MM.1S (cell line): ENCODE measurements around the gene ACSS1.

ENCODE experiments used
- EZH2phosphoT487 ChIP-seq: fragments of 300-600 bp; sonication (generic); IDR thresholded peaks from 2 replicates; pipeline ENCODE4 v1.6.1; 2018; ENCODE audit warnings: antibody characterized with exemption, low read length
- TF ChIP-seq, protein P1 (sequence below): fragments of 300-600 bp; sonication (generic); IDR thresholded peaks from 2 replicates; pipeline ENCODE4 v1.5.1; 2016; ENCODE audit warnings: antibody characterized with exemption, low read length, mixed read lengths

DNA sequence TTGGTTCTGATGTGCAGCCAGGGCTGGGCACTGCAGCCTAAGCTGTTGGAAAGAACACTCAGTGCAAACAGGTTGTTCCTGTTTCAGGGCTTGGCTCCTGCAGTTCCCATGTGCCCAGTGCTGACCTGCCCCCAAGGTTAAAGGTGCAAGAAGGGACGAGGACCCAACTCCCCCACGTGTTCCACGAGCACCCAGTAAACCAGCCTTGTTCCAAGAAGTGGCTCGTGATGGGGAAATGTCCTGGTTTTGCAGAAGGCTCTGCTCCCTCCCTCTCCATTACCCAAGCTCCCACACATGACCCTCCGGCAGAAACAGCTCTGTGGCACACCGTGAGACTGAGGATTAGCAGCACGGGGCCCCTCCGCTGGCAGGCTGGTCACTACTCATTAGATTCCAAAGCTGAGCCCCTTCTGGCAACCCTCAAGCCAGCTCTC lies 9.4 kb downstream of the ACSS1 start:
- TF ChIP-seq, protein P1, sequence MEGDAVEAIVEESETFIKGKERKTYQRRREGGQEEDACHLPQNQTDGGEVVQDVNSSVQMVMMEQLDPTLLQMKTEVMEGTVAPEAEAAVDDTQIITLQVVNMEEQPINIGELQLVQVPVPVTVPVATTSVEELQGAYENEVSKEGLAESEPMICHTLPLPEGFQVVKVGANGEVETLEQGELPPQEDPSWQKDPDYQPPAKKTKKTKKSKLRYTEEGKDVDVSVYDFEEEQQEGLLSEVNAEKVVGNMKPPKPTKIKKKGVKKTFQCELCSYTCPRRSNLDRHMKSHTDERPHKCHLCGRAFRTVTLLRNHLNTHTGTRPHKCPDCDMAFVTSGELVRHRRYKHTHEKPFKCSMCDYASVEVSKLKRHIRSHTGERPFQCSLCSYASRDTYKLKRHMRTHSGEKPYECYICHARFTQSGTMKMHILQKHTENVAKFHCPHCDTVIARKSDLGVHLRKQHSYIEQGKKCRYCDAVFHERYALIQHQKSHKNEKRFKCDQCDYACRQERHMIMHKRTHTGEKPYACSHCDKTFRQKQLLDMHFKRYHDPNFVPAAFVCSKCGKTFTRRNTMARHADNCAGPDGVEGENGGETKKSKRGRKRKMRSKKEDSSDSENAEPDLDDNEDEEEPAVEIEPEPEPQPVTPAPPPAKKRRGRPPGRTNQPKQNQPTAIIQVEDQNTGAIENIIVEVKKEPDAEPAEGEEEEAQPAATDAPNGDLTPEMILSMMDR = no peak
- no peak for TF ChIP-seq EZH2phosphoT487
